Measurements from ENCODE around the gene CREB5. TPM values are rescaled to one million over a fixed set of nuclear protein-coding genes. Genes with fewer than 3 reads are reported as not detected.

Gene CREB5
- total and polyA plus RNA-seq, 3 donors from 2014 or later: 2.0 to 2.9 (median 2.9) TPM

GRCh38 chr7:28571405-28571804 is 159.1 kb downstream of the CREB5 start:
- H3K4me1 ChIP-seq: no peaks in the 10 kb centered on the region
- intact Hi-C loops (cut with DNase I; ENCODE audit: low total_unique reads): no loop called here
- no peak overlapping the region for H3K27ac ChIP-seq
- DNase-seq: no peak
- H3K27me3 ChIP-seq: no peaks in the 10 kb centered on the region
- no peaks in the 10 kb centered on the region for H3K9me3 ChIP-seq
- no peak overlapping the region for H3K4me3 ChIP-seq
- H3K36me3 ChIP-seq (ENCODE audit: low read depth, missing control alignments): no peaks in the 10 kb centered on the region
- WGBS, 2 donors: 96 to 97% methylated on average over 4 of the region's 4 CpGs
- no peak for TF ChIP-seq CTCF (IDR thresholded peaks at IDR 0.05)
- TF ChIP-seq POLR2A (IDR thresholded peaks at IDR 0.05): no peak

- no peaks in the 10 kb centered on the region for H3K4me1 ChIP-seq
- no peak overlapping the region for H3K4me3 ChIP-seq
- H3K27me3 ChIP-seq: no peaks in the 10 kb centered on the region
- WGBS, 2 donors: 84% methylated on average over 5 of the region's 5 CpGs
- intact Hi-C loops (cut with DNase I; ENCODE audit: low total_unique reads): no loop called here
- H3K9me3 ChIP-seq: no peaks in the 10 kb centered on the region
- DNase-seq: no peak
- no peak overlapping the region for H3K27ac ChIP-seq
- TF ChIP-seq CTCF (IDR thresholded peaks at IDR 0.05) (no peak), POLR2A (IDR thresholded peaks at IDR 0.05) (no peak)
- no peaks in the 10 kb centered on the region for H3K36me3 ChIP-seq (ENCODE audit: low read depth, missing control alignments)
These were observed 160.2 kb downstream of the CREB5 start for GRCh38 chr7:28572321-28573058.

GRCh38 chr7:28573059-28573553 is 160.8 kb downstream of the CREB5 start:
- Histone ChIP-seq H3K27ac (no peak overlapping the region), H3K36me3 (ENCODE audit: low read depth, missing control alignments) (no peaks in the 10 kb centered on the region), H3K27me3 (no peaks in the 10 kb centered on the region), H3K4me3 (no peak overlapping the region), H3K9me3 (no peaks in the 10 kb centered on the region), H3K4me1 (no peaks in the 10 kb centered on the region)
- intact Hi-C loops (cut with DNase I; ENCODE audit: low total_unique reads): no loop called here
- no peak for DNase-seq
- WGBS, 2 donors: 41 to 47% methylated on average over 6 of the region's 6 CpGs
- no peak for TF ChIP-seq CTCF (IDR thresholded peaks at IDR 0.05)
- no peak for TF ChIP-seq POLR2A (IDR thresholded peaks at IDR 0.05)

- no peaks in the 10 kb centered on the region for H3K36me3 ChIP-seq (ENCODE audit: low read depth, missing control alignments)
- WGBS, 2 donors: 31 to 52% methylated on average over 6 of the region's 6 CpGs
- no peak overlapping the region for H3K4me3 ChIP-seq
- no peaks in the 10 kb centered on the region for H3K9me3 ChIP-seq
- H3K4me1 ChIP-seq: no peaks in the 10 kb centered on the region
- TF ChIP-seq POLR2A (IDR thresholded peaks at IDR 0.05) (no peak), CTCF (IDR thresholded peaks at IDR 0.05) (no peak)
- no peak overlapping the region for H3K27ac ChIP-seq
- intact Hi-C loops (cut with DNase I; ENCODE audit: low total_unique reads): no loop called here
- no peak for DNase-seq
- no peaks in the 10 kb centered on the region for H3K27me3 ChIP-seq
These were observed 161.5 kb downstream of the CREB5 start for GRCh38 chr7:28573651-28574301.
